ENCODE results near the gene DOCK9. TPM values are rescaled to one million over a fixed set of nuclear protein-coding genes. Genes with fewer than 3 reads are reported as not detected.

Gene DOCK9
- total and polyA plus RNA-seq, 9 of the 15 experiments (the other 6 are each of a cell fraction or from before 2014, with no cell fraction given), result 3.5 to 25.3 (median 16.7) TPM

DNA sequence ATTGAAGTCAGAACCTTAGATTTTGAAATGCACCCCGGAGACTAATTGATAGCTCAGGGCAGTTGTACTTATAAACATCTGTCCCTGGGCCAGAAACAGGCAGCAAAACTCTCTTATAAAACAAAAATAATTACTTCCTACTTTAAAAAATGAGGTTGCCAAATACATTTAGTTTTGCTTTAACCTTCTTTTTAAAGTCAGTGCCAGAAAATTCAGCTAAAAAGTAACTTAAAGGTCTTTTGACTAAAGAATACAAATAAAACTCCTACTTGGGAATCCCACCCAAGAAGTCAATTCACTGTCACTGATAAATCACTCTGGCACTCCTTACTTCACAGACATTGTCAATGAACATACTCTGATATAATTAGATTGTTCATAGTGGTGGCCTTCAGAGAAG, 60.7 kb downstream of the DOCK9 start (continued):
- no peak for TF ChIP-seq ZNF3 (CRISPR knock-in tag; IDR thresholded peaks at IDR 0.05)
- no peak for TF ChIP-seq DPF2 (IDR thresholded peaks at IDR 0.05)
- no peak for TF ChIP-seq MTA3 (IDR thresholded peaks at IDR 0.05; ENCODE audit: borderline replicate concordance)

GRCh38 chr13:98916403-98916802, 61.5 kb downstream of the DOCK9 start:
- H3K36me3 ChIP-seq (ENCODE audit: control insufficient read depth, insufficient read depth, low read length), result peaks cover 11% of the 10 kb centered on the region; the same call in 2 of the 3 replicates
- no peaks in the 10 kb centered on the region for H3K27me3 ChIP-seq (ENCODE audit: control insufficient read depth in 2 of 2, insufficient read depth in 2 of 2, low read length in 2 of 2)
- FAIRE-seq (no peak), DNase-seq (ENCODE audit: extremely low read depth in 1 of 4, low spot score in 3 of 4) (no peak), ATAC-seq (no peak)
- H3K79me2 ChIP-seq (ENCODE audit: control insufficient read depth, insufficient read depth, low read length), result no peaks in the 10 kb centered on the region
- POLR2A ChIA-PET, result no interaction called here
- no peak overlapping the region for H3K4me2 ChIP-seq (ENCODE audit: insufficient read depth, low read length)
- WGBS (ENCODE audit: insufficient coverage, low coverage, missing lambda C conversion rate), result 80% methylated on average over 1 of the region's 1 CpG
- no peak overlapping the region for H3K9ac ChIP-seq (ENCODE audit: insufficient read depth in 1 of 2, low read depth in 2 of 2, low read length in 2 of 2)
- no peaks in the 10 kb centered on the region for H3K9me1 ChIP-seq (ENCODE audit: control insufficient read depth, insufficient read depth, low read length)
- H2AFZ ChIP-seq (ENCODE audit: low read depth, low read length), result no peak overlapping the region
- no peaks in the 10 kb centered on the region for H4K20me1 ChIP-seq (replicated peaks; ENCODE audit: control insufficient read depth, insufficient read depth, low read length)
- TF ChIP-seq NFYB (IDR thresholded peaks at IDR 0.05; ENCODE audit: extremely low read depth, insufficient read length), result no peak
- no peak for TF ChIP-seq CHD2 (IDR thresholded peaks at IDR 0.05; ENCODE audit: low read depth, low read length)
- no peak for TF ChIP-seq RREB1 (CRISPR knock-in tag; IDR thresholded peaks at IDR 0.05)
- TF ChIP-seq TFAM (CRISPR knock-in tag; conservative IDR thresholded peaks at IDR 0.05), result no peak
- no peak for TF ChIP-seq POLR2H (tag; IDR thresholded peaks at IDR 0.05; ENCODE audit: low read depth)
- no peak for TF ChIP-seq ZNF239 (CRISPR knock-in tag; IDR thresholded peaks at IDR 0.05)
- TF ChIP-seq SMAD4 (CRISPR knock-in tag; conservative IDR thresholded peaks at IDR 0.05), result no peak
- TF ChIP-seq TCF7 (IDR thresholded peaks at IDR 0.05; ENCODE audit: borderline replicate concordance), result no peak
- no peak for TF ChIP-seq MIER1 (IDR thresholded peaks at IDR 0.05; ENCODE audit: low read depth)
- TF ChIP-seq, protein P1, sequence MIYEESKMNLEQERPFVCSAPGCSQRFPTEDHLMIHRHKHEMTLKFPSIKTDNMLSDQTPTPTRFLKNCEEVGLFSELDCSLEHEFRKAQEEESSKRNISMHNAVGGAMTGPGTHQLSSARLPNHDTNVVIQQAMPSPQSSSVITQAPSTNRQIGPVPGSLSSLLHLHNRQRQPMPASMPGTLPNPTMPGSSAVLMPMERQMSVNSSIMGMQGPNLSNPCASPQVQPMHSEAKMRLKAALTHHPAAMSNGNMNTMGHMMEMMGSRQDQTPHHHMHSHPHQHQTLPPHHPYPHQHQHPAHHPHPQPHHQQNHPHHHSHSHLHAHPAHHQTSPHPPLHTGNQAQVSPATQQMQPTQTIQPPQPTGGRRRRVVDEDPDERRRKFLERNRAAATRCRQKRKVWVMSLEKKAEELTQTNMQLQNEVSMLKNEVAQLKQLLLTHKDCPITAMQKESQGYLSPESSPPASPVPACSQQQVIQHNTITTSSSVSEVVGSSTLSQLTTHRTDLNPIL (CRISPR knock-in tag; IDR thresholded peaks at IDR 0.05), result no peak
- TF ChIP-seq, protein P2, sequence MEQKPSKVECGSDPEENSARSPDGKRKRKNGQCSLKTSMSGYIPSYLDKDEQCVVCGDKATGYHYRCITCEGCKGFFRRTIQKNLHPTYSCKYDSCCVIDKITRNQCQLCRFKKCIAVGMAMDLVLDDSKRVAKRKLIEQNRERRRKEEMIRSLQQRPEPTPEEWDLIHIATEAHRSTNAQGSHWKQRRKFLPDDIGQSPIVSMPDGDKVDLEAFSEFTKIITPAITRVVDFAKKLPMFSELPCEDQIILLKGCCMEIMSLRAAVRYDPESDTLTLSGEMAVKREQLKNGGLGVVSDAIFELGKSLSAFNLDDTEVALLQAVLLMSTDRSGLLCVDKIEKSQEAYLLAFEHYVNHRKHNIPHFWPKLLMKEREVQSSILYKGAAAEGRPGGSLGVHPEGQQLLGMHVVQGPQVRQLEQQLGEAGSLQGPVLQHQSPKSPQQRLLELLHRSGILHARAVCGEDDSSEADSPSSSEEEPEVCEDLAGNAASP (IDR thresholded peaks at IDR 0.05), result no peak
- TF ChIP-seq MED1 (CRISPR knock-in tag; IDR thresholded peaks at IDR 0.05; ENCODE audit: borderline replicate concordance), result no peak
- in situ Hi-C loops (cut with MboI) (no loop called here), intact Hi-C loops (cut with micrococcal nuclease) (no loop called here)
- no peak overlapping the region for H3K27ac ChIP-seq (ENCODE audit: extremely low read depth, low read depth, low read length)
- no peak overlapping the region for H3K4me3 ChIP-seq
- BruUV-seq (replicated peaks), result no TSS peak
- H3K4me1 ChIP-seq (replicated peaks in 1 of 2; ENCODE audit: control insufficient read depth in 2 of 2, insufficient read depth in 2 of 2, low read length in 2 of 2), result no peaks in the 10 kb centered on the region
- CTCF ChIA-PET (ENCODE audit: low intra/inter-chr PET ratio), result no interaction called here
- no peaks in the 10 kb centered on the region for H3K9me3 ChIP-seq (replicated peaks; ENCODE audit: control insufficient read depth, insufficient read depth, low read depth, low read length)

Measured in K562 (cell line).